ENCODE results near the gene MED23. TPM values are rescaled to one million over a fixed set of nuclear protein-coding genes. Genes with fewer than 3 reads are reported as not detected.

The MED23 gene
- total and polyA plus RNA-seq, 2 donors = 11.2 to 66.9 TPM

- no peak for DNase-seq (ENCODE audit: extremely low spot score)
- no peaks in the 10 kb centered on the region for H3K4me1 ChIP-seq (ENCODE audit: insufficient read depth)
- 92% methylated on average over 5 of the region's 5 CpGs for WGBS
- H3K4me3 ChIP-seq (ENCODE audit: low read depth, low read length) = no peak overlapping the region
- peaks cover 3% of the 10 kb centered on the region for H3K36me3 ChIP-seq (ENCODE audit: insufficient read depth)
- no peak overlapping the region for H3K27ac ChIP-seq (ENCODE audit: low read depth)
These were observed 52.1 kb downstream of the MED23 start for GRCh38 chr6:131575834-131576478.

GRCh38 chr6:131574686-131575085, 53.4 kb downstream of the MED23 start:
- no peak for DNase-seq (ENCODE audit: extremely low spot score)
- H3K36me3 ChIP-seq (ENCODE audit: insufficient read depth) = no peaks in the 10 kb centered on the region
- H3K27ac ChIP-seq (ENCODE audit: low read depth) = no peak overlapping the region
- 95% methylated on average over 4 of the region's 4 CpGs for WGBS
- no peaks in the 10 kb centered on the region for H3K4me1 ChIP-seq (ENCODE audit: insufficient read depth)
- no peak overlapping the region for H3K4me3 ChIP-seq (ENCODE audit: low read depth, low read length)

- 47% methylated on average over 2 of the region's 2 CpGs for WGBS
- H3K36me3 ChIP-seq (ENCODE audit: insufficient read depth) = no peaks in the 10 kb centered on the region
- H3K4me1 ChIP-seq (ENCODE audit: insufficient read depth) = no peaks in the 10 kb centered on the region
- no peak for DNase-seq (ENCODE audit: extremely low spot score)
- no peak overlapping the region for H3K4me3 ChIP-seq (ENCODE audit: low read depth, low read length)
- H3K27ac ChIP-seq (ENCODE audit: low read depth) = no peak overlapping the region
These were observed 53.9 kb downstream of the MED23 start for GRCh38 chr6:131574133-131574532.

DNA sequence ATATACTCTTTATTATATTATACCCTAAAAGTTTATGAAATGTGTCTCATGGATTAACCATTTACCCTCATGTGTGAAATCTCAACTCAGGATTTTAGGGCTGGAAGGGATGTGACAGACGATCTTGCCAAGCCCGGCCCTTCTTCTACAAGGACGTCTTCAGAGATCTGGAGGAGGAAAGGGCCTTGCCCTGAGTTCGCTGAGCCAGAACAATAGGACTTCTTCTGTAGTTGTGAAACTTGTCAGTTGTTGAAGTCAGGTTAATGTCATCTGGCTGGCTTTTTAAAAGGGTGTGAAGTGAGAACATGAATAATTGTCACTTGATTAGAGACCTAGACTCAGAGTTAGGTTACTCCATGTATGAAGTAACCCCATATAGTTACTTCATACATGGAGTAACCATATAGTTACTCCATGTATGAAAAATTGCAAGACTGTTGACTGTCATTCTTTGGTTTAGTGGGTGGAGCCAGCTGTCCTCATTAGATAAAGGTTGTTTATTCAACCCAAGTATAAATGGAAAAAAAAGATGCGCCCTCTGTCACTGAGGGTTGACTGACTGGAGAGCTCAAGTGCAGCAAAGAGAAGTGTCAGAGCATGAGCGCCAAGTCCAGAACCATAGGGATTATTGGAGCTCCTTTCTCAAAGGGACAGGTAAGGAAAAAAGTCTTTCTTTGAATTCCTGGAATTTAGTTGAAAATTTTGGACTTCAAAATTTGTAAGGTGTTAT, 55.2 kb downstream of the MED23 start, which contains the start of gene ARG1:
TSS of gene ARG1 (plus strand) at position 541 of the 730 bp plus-strand sequence. CDS start at position 598, 57 bp downstream.
- H3K4me1 ChIP-seq (ENCODE audit: insufficient read depth) = no peaks in the 10 kb centered on the region
- WGBS = 92% methylated on average over 6 of the region's 6 CpGs
- no peak within 1 kb of the TSS for H3K4me3 ChIP-seq (ENCODE audit: low read depth, low read length)
- H3K27ac ChIP-seq (ENCODE audit: low read depth) = no peak within 1 kb of the TSS
- DNase-seq (ENCODE audit: extremely low spot score) = no peak
- H3K36me3 ChIP-seq (ENCODE audit: insufficient read depth) = no peaks in the 10 kb centered on the region

GRCh38 chr6:131568726-131569125, 59.3 kb downstream of the MED23 start:
- WGBS = 71% methylated on average over 4 of the region's 4 CpGs
- no peak for DNase-seq (ENCODE audit: extremely low spot score)

DNA sequence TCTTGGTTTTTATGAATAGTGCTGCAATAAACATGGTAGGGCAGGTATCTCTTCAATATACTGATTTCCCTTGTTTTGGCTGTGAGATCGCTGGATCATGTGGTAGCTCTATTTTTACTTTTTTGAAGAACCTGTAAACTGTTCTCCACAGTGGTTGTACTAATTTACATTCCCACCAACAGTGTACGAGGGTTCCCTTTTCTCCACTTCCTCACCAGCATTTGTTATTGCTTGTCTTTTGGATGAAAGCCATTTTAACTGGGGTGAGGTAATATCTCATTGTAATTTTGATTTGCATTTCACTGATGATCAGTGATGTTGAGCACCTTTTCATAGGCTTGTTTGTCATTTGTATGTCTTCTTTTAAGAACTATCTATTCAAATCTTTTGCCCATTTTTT, 63.0 kb downstream of the MED23 start:
- DNase-seq (ENCODE audit: extremely low spot score) = no peak
- H3K36me3 ChIP-seq (ENCODE audit: insufficient read depth) = no peaks in the 10 kb centered on the region
- WGBS = 68% methylated on average over 2 of the region's 2 CpGs
- H3K4me3 ChIP-seq (ENCODE audit: low read depth, low read length) = no peak overlapping the region
- H3K27ac ChIP-seq (ENCODE audit: low read depth) = no peak overlapping the region
- no peaks in the 10 kb centered on the region for H3K4me1 ChIP-seq (ENCODE audit: insufficient read depth)

More at GRCh38 chr6:131568726-131569125, 59.3 kb downstream of the MED23 start:
- Histone ChIP-seq H3K27ac (ENCODE audit: low read depth) (no peak overlapping the region), H3K4me3 (ENCODE audit: low read depth, low read length) (no peak overlapping the region), H3K36me3 (ENCODE audit: insufficient read depth) (no peaks in the 10 kb centered on the region), H3K4me1 (ENCODE audit: insufficient read depth) (no peaks in the 10 kb centered on the region)

- H3K4me1 ChIP-seq (ENCODE audit: insufficient read depth) = no peaks in the 10 kb centered on the region
- 79% methylated on average over 4 of the region's 4 CpGs for WGBS
- no peak for DNase-seq (ENCODE audit: extremely low spot score)
- H3K27ac ChIP-seq (ENCODE audit: low read depth) = no peak overlapping the region
- no peaks in the 10 kb centered on the region for H3K36me3 ChIP-seq (ENCODE audit: insufficient read depth)
- H3K4me3 ChIP-seq (ENCODE audit: low read depth, low read length) = no peak overlapping the region
These were observed 65.9 kb downstream of the MED23 start for GRCh38 chr6:131561925-131562707.

DNA sequence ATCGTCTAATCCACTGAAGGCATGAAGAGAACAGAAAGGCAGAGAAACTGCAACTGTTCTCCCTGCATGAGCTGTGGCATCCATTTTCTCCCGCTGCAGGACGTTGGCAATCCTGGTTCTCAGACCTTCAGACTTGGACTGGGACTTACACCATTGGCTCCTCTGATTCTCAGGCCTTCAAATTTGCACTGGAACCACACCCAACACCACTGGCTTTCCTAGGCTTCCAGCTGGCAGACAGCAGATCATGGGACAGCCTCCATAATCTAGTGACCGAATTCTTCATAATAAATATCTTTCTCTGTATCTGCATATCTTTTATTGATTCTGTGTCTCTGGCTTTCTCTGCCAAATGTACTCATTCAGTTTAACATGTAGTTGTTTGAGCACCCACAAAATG, 69.1 kb downstream of the MED23 start:
- no peak for DNase-seq (ENCODE audit: extremely low spot score)
- Histone ChIP-seq H3K4me1 (ENCODE audit: insufficient read depth) (no peaks in the 10 kb centered on the region), H3K36me3 (ENCODE audit: insufficient read depth) (no peaks in the 10 kb centered on the region), H3K27ac (ENCODE audit: low read depth) (no peak overlapping the region), H3K4me3 (ENCODE audit: low read depth, low read length) (no peak overlapping the region)
- 73% methylated on average over 4 of the region's 4 CpGs for WGBS

GRCh38 chr6:131555992-131556391, 72.0 kb downstream of the MED23 start:
- Histone ChIP-seq H3K4me3 (ENCODE audit: low read depth, low read length) (no peak overlapping the region), H3K27ac (ENCODE audit: low read depth) (no peak overlapping the region), H3K36me3 (ENCODE audit: insufficient read depth) (no peaks in the 10 kb centered on the region), H3K4me1 (ENCODE audit: insufficient read depth) (no peaks in the 10 kb centered on the region)
- no peak for DNase-seq (ENCODE audit: extremely low spot score)

DNA sequence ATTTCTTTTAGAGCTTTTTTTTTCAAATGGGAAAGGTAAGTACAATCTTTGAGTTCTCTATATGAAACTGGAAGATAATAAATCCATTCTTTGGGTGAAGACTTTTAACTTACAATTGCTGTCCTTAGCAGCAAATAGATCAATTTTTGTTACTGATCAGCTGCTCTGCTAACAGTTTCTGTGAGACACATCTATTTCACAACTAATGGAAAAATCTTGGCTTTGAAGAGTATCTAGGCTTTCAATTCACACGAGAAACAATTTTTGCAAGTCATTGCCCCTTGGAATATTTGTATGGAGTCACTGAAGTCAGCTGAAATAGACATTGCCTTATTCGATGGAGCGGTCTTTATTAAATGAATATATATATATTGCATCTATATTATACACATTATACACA, 75.5 kb downstream of the MED23 start:
- DNase-seq (ENCODE audit: extremely low spot score) = no peak
- Histone ChIP-seq H3K36me3 (ENCODE audit: insufficient read depth) (no peaks in the 10 kb centered on the region), H3K4me3 (ENCODE audit: low read depth, low read length) (no peak overlapping the region), H3K4me1 (ENCODE audit: insufficient read depth) (no peaks in the 10 kb centered on the region), H3K27ac (ENCODE audit: low read depth) (no peak overlapping the region)
- 90% methylated on average over 3 of the region's 3 CpGs for WGBS

GRCh38 chr6:131551902-131552301, 76.1 kb downstream of the MED23 start:
- DNase-seq (ENCODE audit: extremely low spot score) = no peak
- Histone ChIP-seq H3K27ac (ENCODE audit: low read depth) (no peak overlapping the region), H3K4me3 (ENCODE audit: low read depth, low read length) (no peak overlapping the region), H3K36me3 (ENCODE audit: insufficient read depth) (no peaks in the 10 kb centered on the region), H3K4me1 (ENCODE audit: insufficient read depth) (no peaks in the 10 kb centered on the region)
- WGBS = 82% methylated on average over 4 of the region's 4 CpGs

DNA sequence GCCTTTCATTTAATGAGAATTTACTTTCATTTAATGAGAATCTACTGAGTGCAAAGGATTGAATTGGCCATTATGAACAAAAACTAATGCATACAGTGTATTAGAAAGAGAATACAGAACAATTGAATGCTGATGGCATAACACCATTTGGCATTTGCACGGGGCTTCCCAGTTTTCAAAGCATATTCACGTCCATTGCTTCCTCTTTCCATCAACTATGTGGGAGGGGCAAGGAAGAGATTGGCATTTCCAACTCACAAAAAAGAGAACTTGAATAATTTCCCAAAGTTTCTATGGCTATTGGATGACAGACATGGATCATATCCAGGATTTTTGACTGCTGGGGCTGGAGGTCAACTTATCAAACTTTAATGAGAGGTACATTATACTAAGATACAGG, 78.2 kb downstream of the MED23 start:
- WGBS = 65% methylated on average over 2 of the region's 2 CpGs
- no peaks in the 10 kb centered on the region for H3K4me1 ChIP-seq (ENCODE audit: insufficient read depth)

GRCh38 chr6:131548441-131548840, 79.6 kb downstream of the MED23 start:
- Histone ChIP-seq H3K4me3 (ENCODE audit: low read depth, low read length) (no peak overlapping the region), H3K27ac (ENCODE audit: low read depth) (no peak overlapping the region), H3K36me3 (ENCODE audit: insufficient read depth) (no peaks in the 10 kb centered on the region), H3K4me1 (ENCODE audit: insufficient read depth) (no peaks in the 10 kb centered on the region)
- WGBS = 81% methylated on average over 1 of the region's 1 CpG
- DNase-seq (ENCODE audit: extremely low spot score) = no peak

More for the DNA sequence above, 78.2 kb downstream of the MED23 start:
- H3K4me3 ChIP-seq (ENCODE audit: low read depth, low read length) = no peak overlapping the region
- H3K27ac ChIP-seq (ENCODE audit: low read depth) = no peak overlapping the region
- H3K36me3 ChIP-seq (ENCODE audit: insufficient read depth) = no peaks in the 10 kb centered on the region
- no peak for DNase-seq (ENCODE audit: extremely low spot score)

- 80% methylated on average over 6 of the region's 6 CpGs for WGBS
- Histone ChIP-seq H3K4me3 (ENCODE audit: low read depth, low read length) (no peak overlapping the region), H3K4me1 (ENCODE audit: insufficient read depth) (no peaks in the 10 kb centered on the region), H3K27ac (ENCODE audit: low read depth) (no peak overlapping the region), H3K36me3 (ENCODE audit: insufficient read depth) (no peaks in the 10 kb centered on the region)
- DNase-seq (ENCODE audit: extremely low spot score) = no peak
These were observed 80.6 kb downstream of the MED23 start for GRCh38 chr6:131547488-131547887.

Measured in urinary bladder (tissue), 4 donors.